HG03558 (cell line): ENCODE results near the gene SEMA4A.
"Not testable (repeated sequence)": the region's sequence is repeated elsewhere in the genome, so short reads cannot be mapped to it uniquely, and the experiment has no call there.

Source experiments
- ATAC-seq: cut with Tn5 transposase; IDR thresholded peaks from one replicate; pipeline ENCODE4 v1.9.1; 2021; ENCODE audit warnings: moderate number of reproducible peaks; ENCODE audit not compliant: unreplicated experiment; ENCODE audit errors: extremely low read depth

Gene SEMA4A

DNA sequence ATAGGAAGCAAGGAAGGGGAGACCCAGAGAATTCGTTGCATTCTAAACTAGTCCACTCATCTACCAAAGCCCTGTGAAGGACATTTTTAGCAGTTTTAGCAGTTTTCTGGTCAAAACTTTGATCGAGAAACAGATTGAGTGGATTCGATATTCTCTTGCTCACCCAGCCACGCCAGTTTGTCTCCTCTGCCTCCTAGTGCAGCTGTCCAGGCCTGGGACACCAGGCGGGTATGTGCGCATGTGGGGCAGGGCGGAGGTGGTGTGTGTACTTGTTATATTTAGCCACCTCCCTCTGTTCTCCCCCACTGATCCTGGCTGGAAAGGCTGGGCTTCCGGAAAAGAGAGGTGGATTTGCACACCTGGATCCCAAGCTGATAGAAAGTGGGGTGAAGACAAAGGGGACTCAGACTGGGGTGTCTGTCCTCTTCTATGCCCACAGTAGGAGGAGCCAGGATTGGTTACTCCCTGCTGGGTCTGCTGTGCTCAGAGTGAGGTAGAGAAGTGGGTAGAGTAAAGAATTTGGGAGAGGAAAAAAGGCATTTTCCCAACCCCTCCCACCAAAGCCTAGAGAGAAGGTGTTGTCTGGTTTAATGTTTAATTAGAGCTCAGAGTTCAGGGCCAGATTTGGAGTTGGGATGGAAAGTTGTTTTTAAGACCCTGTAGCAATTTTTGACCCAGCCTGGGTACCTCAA lies 35.1 kb upstream of the SEMA4A start:
- no peak for ATAC-seq

DNA sequence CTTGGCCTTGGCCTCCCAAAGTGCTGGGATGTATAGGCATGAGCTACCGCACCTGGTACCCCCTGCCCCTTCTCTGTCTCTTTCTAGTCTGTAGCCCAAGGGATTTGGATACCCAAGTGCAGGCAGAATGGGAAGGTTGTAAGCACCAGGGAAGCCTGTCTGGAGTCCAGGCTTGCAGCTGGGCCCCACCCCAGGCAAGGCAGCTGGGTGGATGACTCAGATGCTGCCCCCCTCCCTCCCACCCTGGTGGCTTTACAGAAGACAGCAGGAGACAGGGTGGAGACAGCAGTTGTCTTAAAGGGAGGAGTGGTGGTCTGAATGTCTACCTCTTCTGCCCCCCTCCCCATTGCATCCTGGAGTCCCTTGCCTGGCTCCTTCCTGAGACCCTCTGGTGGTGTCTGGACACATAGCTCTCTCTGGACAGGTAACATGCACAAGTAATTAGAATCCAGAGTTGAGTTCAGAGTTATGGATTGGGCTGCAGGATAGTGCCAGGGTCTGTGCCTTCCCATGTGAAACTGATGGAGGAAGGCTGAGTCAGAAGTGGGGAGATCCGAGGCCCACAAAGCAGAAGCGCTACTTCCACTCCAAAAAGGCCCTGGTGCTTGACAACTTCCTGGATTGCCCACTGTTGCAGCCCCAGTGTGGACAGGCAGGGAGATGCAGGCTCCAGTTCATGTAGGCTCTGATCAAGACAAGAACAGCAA lies 33.7 kb upstream of the SEMA4A start:
- no peak for ATAC-seq

DNA sequence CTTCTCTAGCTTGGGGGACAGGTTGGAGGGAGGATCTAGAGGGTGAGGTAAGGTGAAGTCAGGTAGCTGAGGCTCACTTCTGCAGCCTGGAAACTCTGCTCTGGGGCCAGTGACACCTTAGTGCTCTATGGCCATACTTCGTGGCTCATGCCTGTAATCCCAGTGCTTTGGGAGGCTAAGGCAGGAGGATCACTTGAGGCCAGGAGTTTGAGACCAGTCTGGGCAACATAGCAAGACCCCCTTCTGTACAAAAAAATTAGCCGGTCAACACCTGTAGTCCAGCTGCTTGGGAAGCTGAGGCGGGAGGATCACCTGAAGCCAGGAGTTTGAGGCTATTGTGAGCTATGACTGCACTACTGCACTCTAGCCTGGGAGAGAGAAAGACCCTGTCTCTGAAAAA lies 33.1 kb upstream of the SEMA4A start:
- ATAC-seq, result no peak

DNA sequence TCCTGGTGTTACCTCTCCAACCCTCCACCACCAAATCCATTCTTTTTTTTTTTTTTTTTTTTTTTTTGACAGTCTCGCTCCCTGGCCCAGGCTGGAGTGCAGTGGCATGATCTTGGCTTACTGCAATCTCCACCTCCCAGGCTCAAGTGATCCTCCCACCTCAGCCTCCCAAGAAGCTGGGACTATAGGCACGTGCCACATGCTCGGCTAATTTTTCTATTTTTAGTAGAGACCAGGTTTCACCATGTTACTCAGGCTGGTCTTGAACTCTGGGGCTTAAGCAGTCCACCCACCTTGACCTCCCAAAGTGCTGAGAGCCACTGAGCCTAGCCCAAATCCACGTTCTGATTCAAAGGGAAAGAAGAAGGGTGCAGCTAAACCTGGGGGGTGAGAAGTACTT lies 32.4 kb upstream of the SEMA4A start:
- ATAC-seq, result not testable (repeated sequence)

DNA sequence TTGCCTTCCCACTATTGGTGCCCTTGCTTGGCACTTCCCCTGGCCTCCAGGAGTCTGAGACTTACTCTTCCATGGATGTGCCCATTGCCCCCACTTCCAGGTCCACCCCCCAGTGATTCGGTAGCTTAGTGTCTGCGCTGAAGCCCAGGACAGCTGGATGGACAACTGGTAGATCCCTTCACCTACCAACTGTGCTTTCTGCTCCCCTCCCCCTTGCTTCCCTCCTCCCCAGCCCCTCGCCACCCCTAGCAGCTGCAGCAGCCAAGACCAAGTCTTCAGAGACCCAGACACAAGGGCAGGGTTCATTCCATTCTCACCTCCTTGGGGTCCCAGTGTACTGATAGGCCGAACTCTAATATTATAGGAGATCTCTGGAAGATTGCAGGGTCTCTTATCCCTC lies 31.9 kb upstream of the SEMA4A start:
- ATAC-seq, result no peak

DNA sequence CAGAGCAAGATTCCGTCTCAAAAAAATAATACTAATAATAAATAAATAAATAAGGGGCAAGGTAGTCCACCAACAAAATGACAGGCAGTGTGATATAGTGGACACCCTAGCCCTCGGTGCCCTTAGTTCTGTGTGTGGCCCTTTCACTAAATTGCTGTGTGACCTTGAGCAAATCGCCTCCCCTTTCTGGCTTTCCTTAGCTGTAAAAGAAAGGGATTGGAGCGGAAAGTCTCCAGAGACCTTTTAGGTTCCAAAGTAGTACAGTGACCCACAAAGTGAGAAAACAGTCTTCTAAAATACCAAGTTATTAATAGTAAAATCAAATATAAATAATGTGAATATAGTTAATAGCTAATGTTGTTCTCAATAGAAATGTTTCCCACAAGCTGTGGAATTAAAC lies 31.3 kb upstream of the SEMA4A start:
- no peak for ATAC-seq

DNA sequence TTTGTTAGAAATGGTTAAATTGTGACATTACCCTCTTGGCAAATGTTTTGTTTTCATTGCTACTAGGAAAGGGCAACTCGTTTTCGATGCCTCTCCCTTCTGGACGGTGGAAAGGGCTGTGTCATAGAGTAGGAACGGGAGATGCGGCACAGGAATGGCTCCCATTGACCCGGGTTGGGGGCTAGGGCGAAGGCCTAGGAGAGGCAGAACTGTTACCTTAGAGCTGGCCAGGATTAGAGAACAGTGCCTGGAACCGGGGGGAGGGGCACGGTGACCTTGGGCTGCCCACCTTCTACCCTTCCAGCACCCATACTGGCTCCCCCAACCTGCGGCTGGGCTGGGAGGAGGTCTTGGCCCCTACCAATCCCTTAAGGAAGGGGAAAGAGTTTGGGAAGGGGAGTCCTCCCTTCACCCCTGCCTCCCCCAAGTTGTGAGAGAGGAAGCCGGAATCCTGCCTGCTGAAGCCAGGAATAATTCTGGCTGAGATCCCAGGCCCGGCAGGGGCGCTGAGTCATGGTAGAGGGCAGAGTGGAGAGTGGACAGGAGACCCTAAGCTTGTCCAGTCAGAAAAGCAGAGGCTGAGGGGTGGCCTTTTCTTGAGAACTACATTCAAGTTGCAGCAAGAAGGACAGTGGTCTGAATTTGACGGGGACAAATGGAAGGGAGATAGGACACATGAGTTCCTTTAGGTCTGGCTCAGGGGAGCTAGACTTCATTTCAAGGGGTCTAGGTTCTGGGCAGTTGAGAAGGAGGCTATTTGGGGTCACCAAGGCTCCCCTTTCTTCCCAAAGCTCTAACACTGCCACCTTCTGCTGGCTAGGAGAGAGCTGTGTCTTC lies 30.6 kb upstream of the SEMA4A start:
- no peak for ATAC-seq

DNA sequence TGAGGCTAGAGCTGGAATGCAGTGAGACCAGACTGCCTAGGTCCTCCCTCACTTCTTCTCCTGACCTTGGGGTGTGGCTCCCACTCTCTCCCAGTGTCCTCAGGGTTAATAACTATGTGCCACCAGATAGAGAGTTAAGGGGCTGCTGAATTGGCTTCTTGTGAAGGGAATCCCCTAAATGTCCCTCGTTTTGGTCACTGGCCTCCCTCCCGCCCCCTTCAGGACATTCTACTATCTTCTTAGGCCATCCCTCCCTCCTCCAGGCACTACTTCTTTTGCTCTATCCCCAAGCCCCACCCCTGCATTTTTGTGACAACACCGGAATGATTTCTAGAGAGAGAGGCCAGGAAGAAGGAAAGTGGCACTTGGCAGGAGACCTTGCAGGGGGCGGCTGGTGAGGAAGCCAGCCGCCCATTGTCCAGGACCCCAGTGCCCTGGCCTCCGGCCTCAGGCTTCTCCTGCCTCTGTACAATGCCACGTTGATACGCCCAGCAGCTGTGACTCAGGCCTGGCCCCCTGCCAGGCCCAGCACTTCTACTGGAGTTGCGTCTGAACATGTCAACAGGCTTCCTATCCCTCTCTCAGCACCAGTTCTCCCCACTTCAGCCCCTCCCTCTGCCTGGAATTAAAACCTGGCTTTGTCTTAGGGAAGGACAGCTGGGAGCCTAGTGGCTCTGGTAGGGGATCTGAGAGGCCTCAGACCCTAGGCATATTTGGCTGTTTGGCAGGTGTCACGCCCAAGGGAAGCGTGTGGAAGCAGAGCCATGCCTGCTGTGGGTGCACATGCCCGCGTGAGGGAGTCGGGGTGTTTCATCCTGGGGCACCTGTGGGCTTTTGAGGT lies 29.8 kb upstream of the SEMA4A start:
- no peak for ATAC-seq

DNA sequence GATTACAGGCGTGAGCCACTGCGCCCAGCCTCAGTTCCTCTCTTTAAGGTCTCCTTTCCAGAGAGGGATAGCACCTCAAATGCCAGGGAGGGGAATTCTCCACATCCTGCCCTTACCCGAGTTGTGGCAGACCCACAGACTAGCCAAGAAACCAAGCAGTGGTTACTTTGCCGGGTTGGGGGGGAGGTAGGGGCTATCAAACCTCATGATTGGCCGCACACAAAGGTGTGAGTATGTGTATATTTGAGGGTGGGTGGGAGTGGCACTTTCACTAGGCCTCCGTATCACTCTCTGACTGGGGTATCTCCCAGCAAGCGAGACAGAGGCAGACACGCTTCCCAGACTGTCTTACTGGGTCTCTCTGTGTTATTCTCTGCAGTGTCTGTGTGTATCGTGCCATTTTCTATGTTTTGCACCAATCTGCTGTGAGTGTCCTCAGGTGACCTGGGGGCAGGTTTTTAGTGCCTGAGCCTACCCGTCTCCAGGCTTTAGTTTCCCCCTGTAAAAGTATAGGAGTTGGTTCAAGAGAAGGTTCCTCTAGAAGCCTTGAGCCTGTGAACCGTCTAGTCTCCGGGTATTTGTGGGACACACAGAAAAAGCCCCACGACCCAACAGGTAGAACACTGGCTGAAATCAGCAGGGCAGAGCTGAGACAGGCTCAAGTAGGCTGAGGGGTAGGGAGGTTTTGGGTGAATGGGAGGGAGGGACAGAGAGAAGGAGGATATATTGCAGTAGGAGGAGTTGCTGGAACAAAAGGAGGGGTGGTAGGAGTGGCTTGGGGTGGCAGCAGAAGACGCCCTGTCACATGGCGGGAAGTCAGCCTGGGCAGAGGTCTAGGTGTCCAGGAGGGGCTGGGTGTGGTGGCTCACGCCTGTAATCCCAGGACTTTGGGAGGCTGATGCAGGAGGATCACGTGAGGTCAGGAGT lies 28.6 kb upstream of the SEMA4A start:
- no peak for ATAC-seq

DNA sequence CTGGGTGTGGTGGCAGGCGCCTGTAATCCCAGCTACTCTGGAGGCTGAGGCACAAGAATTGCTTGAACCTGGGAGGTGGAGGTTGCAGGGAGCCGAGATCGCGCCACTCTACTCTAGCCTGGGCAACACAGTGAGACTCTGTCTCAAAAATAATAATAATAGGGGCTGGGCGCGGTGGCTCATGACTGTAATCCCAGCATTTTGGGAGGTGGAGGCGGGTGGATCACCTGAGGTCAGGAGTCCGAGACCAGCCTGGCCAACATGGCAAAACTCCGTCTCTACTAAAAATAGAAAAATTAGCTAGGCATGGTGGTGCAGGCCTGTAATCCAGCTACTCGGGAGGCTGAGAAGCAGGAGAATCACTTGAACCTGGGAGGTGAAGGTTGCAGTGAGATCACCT lies 27.8 kb upstream of the SEMA4A start:
- not testable (repeated sequence) for ATAC-seq

DNA sequence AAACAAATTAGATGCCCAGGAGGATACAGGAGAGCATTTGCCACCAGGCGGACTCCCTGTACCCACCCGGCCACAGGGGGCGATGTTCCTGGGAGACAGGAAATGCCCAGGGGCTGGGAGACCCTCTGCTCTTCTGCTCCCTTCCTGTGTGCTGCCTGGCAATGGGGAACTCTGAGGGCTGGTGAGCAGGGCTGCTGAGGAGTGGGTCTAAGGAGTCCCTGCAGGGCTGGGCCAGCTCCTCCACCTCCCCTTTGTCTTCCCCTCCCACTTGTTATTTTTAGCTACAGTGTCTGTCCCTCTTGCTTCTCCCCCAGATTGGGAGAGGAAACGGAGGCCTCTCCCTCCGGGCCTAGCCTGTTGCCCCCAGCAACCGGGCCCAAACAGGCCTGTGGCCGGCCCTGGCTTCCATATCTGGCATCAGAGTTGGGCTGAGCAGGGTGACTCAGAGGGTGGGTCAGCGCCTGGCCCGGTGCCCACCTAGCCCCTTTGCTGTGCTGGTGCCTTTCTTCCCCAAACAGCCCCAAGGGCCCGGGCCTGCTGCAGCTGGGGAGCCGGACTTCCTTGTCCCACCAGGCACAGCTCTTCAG lies 27.2 kb upstream of the SEMA4A start:
- ATAC-seq, result no peak

DNA sequence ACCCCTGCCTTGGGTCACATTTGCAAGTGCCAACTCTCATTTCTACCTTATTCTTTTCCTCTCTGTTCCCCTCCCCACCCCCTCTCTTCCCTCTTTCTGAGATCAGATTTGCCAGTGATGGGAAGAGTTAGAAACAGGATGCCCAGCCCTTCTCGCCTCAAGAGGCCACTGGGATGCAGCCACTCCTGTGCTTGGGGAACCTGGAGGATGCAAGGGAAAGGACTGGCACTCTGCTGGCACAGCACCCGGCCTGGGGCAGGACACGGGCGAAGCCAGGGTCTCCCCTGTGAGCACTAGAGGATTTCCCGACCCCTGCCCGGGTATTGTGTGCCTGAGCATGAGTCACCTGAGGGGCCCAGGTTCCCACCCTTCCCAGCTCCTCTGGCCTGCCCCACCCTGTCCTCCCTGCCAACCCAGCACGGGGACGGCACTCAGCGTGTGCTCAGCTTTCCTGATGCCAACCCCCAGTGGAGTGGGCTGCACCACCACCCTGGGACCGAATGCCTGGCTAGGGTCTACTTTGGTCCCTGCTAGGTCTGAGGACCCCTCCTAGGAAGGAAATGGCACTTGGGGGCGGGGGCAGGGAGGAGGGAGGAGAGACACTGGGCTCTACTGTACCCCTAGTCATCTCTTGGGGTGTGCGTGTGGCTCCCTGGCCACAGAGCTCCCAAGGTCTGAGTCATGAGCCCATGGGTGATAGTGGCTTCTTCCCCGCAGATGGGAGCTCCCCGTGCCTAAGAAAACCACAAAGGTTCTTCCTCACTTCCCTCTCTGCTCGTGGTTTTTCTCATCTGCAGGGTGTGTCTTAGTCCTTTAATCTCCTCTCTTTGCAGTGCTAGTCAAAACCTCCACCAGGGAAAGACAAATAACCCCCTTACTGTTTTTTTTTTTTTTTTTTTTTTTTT lies 26.5 kb upstream of the SEMA4A start:
- ATAC-seq, result no peak

DNA sequence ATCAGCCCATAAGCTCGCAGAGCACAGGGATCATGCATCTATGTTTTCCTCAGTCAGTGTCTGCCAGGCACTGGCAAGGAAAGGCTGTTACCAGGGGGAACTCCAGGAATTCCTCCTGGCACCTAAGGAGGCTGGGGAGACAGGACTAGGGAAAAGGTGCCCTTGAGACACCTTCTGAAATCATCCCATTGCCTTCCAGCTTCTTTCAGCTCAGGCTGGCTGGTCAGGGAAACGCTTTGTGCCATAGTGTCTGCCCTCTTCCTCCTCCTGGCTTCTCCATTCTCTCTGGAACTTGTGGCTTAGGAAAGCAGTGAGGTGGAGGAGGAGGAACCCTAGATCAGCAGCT lies 25.1 kb upstream of the SEMA4A start:
- no peak for ATAC-seq

DNA sequence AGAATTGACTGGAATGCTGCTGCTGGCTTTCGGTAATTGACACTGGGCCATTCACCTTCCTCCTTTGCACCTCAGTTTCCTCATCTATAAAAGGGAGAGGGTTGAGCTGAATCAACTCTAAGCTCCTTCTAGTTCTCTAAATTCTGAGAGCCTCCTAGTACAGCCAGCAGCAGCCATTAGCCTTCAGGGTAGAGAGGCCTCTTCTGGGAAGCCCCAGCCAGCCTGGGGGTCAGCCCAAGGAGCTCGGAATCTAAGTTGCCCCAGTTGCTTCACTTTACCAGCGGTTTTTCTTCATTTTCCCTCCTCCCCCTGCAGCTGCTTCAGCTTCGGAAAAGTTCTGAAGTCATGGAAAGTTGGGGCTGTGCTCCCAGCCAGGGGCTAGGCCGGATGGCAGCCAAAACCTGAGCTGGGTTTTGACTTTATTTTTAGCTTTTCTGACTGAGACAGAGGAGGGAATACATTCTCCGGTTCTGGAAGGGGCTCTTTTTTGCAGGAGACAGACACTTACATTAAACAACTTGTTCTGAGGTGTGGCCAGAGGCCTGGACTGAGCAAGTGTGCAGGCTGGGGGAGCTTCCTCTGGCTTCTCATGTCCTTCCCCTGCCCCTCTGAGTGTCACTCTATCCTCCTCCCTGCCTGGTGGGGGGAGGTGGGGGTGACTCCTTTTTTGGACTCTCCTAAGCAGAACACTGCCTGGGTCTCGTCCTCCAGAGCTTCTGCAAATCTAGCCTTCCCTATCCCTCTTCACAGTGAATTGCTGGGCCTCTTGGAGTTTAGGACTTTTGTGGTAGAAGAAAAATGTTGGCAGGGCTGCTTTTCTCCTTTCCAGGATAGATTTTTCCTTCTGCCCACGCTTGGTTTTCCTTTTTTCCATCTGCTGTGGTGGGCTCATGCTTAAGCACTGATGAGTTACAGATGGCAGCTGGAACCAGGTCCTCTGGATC lies 24.5 kb upstream of the SEMA4A start:
- no peak for ATAC-seq

DNA sequence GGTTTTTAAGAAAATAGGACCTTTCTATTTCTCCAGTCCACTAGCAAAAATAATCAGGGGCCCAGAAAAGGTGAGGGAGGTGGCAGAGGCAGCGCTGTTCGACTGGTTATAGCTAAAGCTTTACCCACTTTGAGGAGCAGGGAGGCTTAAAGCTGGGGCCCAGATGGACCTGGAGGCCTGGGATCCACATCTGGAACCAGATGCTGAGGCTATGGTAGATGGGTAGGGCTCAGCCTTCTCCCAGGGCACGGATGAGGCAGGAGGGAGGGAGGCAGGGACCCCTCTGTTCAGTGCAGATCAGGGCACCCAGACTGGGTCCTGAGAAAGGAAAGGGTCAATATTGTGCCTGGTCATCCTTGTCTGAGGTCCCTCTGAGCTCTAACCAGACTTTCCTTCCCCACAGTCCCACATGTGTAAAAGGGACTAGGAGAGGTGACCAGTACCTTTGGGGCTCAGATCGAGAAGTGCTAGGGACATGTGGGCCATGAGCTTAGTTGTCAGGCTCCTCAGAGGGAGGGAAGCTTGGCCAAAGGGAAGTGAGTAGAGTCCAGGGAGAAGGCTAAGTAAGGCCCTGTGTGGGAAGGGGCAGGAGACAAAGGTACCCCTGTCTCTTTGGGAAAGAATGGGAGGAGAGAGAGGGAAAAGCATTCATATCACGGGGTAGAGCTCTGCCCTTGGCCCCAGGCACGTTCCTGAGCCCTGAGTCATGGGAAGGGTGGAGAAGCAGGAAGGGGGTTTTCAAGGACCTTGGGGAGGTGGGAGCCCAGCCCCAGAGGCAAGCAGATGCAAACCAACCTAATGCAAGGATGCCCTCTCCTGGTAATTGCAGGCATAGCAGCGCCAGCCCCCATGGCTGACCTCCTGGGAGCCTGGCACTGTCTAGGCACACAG lies 23.5 kb upstream of the SEMA4A start:
- no peak for ATAC-seq

DNA sequence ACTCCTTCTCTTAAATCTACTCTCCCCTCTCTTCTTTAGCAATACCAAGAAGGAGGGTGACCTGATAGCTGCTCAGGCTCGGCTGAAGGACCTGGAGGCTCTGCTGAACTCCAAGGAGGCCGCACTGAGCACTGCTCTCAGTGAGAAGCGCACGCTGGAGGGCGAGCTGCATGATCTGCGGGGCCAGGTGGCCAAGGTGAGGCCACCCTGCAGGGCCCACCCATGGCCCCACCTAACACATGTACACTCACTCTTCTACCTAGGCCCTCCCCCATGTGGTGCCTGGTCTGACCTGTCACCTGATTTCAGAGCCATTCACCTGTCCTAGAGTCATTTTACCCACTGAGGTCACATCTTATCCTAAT lies 22.8 kb upstream of the SEMA4A start:
- no peak for ATAC-seq
